ENCODE measurements around the gene OPN3.

OPN3 gene

GRCh38 chr1:241605146-241605805, 34.9 kb downstream of the OPN3 start:
- TF ChIP-seq CTCF (IDR thresholded peaks at IDR 0.05; ENCODE audit: low read depth, low read length, missing control alignments): peak; percentile 35
- no peak overlapping the region for H3K4me3 ChIP-seq (replicated peaks; ENCODE audit: low read depth, low read length)
- DNase-seq (ENCODE audit: extremely low read depth, low read depth): no peak

GRCh38 chr1:241603731-241604245, 36.4 kb downstream of the OPN3 start:
- no peak for TF ChIP-seq CTCF (IDR thresholded peaks at IDR 0.05; ENCODE audit: low read depth, low read length, missing control alignments)
- DNase-seq (ENCODE audit: extremely low read depth, low read depth): peak; percentile 41
- H3K4me3 ChIP-seq (replicated peaks; ENCODE audit: low read depth, low read length): no peak overlapping the region

GRCh38 chr1:241600496-241600901, 39.7 kb downstream of the OPN3 start:
- TF ChIP-seq CTCF (IDR thresholded peaks at IDR 0.05; ENCODE audit: low read depth, low read length, missing control alignments): no peak
- no peak for DNase-seq (ENCODE audit: extremely low read depth, low read depth)
- no peak overlapping the region for H3K4me3 ChIP-seq (replicated peaks; ENCODE audit: low read depth, low read length)

DNA sequence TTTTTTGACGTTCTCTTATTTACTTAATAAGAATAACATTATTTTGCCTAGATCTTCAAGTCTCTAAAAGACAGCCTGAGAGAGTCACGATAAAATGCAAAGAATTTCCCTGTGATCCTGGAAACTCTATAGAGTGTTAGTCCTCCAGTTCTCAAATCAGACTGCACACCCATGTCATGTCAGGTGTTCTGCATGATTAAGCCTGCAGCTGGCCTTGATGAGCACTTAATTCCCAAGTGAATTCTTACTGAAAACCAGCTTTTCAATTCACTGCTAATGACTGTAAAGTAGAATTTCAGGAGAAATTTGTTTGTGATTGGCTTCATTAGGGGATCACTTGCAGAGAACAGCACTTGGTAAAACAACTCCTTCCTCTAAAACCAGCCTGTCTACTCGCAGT, 41.9 kb downstream of the OPN3 start:
- no peak overlapping the region for H3K4me3 ChIP-seq (replicated peaks; ENCODE audit: low read depth, low read length)
- TF ChIP-seq CTCF (IDR thresholded peaks at IDR 0.05; ENCODE audit: low read depth, low read length, missing control alignments): no peak
- no peak for DNase-seq (ENCODE audit: extremely low read depth, low read depth)

- H3K4me3 ChIP-seq (replicated peaks; ENCODE audit: low read depth, low read length): no peak overlapping the region
- no peak for TF ChIP-seq CTCF (IDR thresholded peaks at IDR 0.05; ENCODE audit: low read depth, low read length, missing control alignments)
- no peak for DNase-seq (ENCODE audit: extremely low read depth, low read depth)
Measured at GRCh38 chr1:241596633-241597032, 43.5 kb downstream of the OPN3 start.

DNA sequence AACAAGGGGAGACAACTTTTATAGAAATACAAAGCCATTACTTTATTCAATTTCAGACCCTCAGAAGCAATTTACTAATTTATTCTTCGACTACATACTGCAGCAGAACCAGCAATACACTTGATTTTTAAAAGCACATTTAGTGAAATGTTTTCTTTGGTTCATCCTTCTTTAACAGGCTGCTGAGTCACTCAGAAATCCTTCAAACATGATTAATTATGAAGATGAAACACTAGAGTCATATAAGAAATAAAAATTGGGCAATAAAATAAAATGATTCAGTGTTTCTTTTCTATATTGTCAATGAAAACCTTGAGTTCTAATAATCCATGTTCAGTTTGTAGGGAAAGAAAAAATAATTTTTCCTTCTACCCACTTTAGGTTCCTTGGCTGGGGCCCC, 47.0 kb downstream of the OPN3 start:
- no peak for TF ChIP-seq CTCF (IDR thresholded peaks at IDR 0.05; ENCODE audit: low read depth, low read length, missing control alignments)
- DNase-seq (ENCODE audit: extremely low read depth, low read depth): no peak
- no peak overlapping the region for H3K4me3 ChIP-seq (replicated peaks; ENCODE audit: low read depth, low read length)
